GM23338 (cell line): Measurements from ENCODE around the gene CHCHD10. TPM values are rescaled to one million over a fixed set of nuclear protein-coding genes. Genes with fewer than 3 reads are reported as not detected.

Source experiments
- ATAC-seq: fragments of 200-7000 bp; cut with Tn5 transposase; 3 replicates; pipeline ENCODE4 v1.9.1; 2020
- DNase-seq: peaks from one replicate; pipeline ENCODE4 v3.0.0-alpha.2; 2015; ENCODE audit warnings: low spot score
- H2AFZ ChIP-seq: fragments of 200-600 bp; sonication (generic); 2 replicates; pipeline ENCODE4 v1.8.0; 2016; ENCODE audit warnings: antibody characterized with exemption, mild to moderate bottlenecking, moderate library complexity
- H3F3A ChIP-seq: fragments of 200-600 bp; sonication (generic); replicated peaks from 2 replicates; pipeline ENCODE4 v1.8.0; 2017; ENCODE audit warnings: antibody characterized with exemption, mixed run types, low read depth
- H3K27ac ChIP-seq: fragments of 200-600 bp; sonication (generic); 2 replicates; pipeline ENCODE4 v1.6.1; 2016; ENCODE audit warnings: low read depth
- H3K27me3 ChIP-seq: fragments of 200-600 bp; sonication (generic); 2 replicates; pipeline ENCODE4 v1.8.0; 2016; ENCODE audit warnings: mild to moderate bottlenecking, mixed run types, moderate library complexity; ENCODE audit not compliant: insufficient read depth
- H3K36me3 ChIP-seq: fragments of 200-600 bp; sonication (generic); 2 replicates; pipeline ENCODE4 v1.8.0; 2016; ENCODE audit warnings: mild to moderate bottlenecking; ENCODE audit not compliant: insufficient read depth
- H3K4me1 ChIP-seq: fragments of 200-600 bp; sonication (generic); 2 replicates; pipeline ENCODE4 v1.8.0; 2016; ENCODE audit warnings: mild to moderate bottlenecking, moderate library complexity; ENCODE audit not compliant: insufficient read depth
- H3K4me2 ChIP-seq: fragments of 200-600 bp; sonication (generic); 2 replicates; pipeline ENCODE4 v1.7.1; 2017; ENCODE audit warnings: mixed run types
- H3K4me3 ChIP-seq: fragments of 200-600 bp; sonication (generic); 2 replicates; pipeline ENCODE4 v1.6.1; 2016; ENCODE audit warnings: mixed run types
- H3K79me2 ChIP-seq: fragments of 200-600 bp; sonication (generic); replicated peaks from 2 replicates; pipeline ENCODE4 v1.8.0; 2017; ENCODE audit warnings: mild to moderate bottlenecking; ENCODE audit not compliant: insufficient read depth
- H3K9me2 ChIP-seq: fragments of 200-600 bp; sonication (generic); 2 replicates; pipeline ENCODE4 v1.8.0; 2017; ENCODE audit not compliant: insufficient read depth
- H4K20me1 ChIP-seq: fragments of 200-600 bp; sonication (generic); replicated peaks from 2 replicates; pipeline ENCODE4 v1.8.0; 2017; ENCODE audit warnings: mild to moderate bottlenecking; ENCODE audit not compliant: insufficient read depth
- H3K27ac Mint-ChIP-seq: 2 replicates; pipeline ENCODE4 v1.8.0; 2020; ENCODE audit warnings: inconsistent platforms, mild to moderate bottlenecking, moderate library complexity, mixed read lengths
- H3K27me3 Mint-ChIP-seq: 3 replicates; pipeline ENCODE4 v1.8.0; 2022; ENCODE audit warnings: low read depth, mild to moderate bottlenecking, moderate library complexity, mixed read lengths, inconsistent platforms; ENCODE audit not compliant: insufficient read depth, poor library complexity
- H3K36me3 Mint-ChIP-seq: 3 replicates; pipeline ENCODE4 v1.8.0; 2021; ENCODE audit warnings: low read depth, mild to moderate bottlenecking, inconsistent platforms, moderate library complexity, mixed read lengths
- H3K4me1 Mint-ChIP-seq: 3 replicates; pipeline ENCODE4 v1.8.0; 2020; ENCODE audit warnings: mild to moderate bottlenecking, inconsistent platforms, mixed read lengths
- H3K4me3 Mint-ChIP-seq: 3 replicates; pipeline ENCODE4 v1.8.0; 2021; ENCODE audit warnings: moderate library complexity, mild to moderate bottlenecking, inconsistent platforms, mixed read lengths
- H3K9me3 Mint-ChIP-seq: 3 replicates; pipeline ENCODE4 v1.8.0; 2020; ENCODE audit warnings: moderate library complexity, mild to moderate bottlenecking, inconsistent platforms, mixed read lengths
- CREB1 ChIP-seq: fragments of 250-450 bp; sonication (Bioruptor Pico); IDR thresholded peaks from 2 replicates; pipeline ENCODE4 v1.5.0; 2020; ENCODE audit warnings: low read depth, mild to moderate bottlenecking, moderate library complexity
- ETS1 ChIP-seq: IDR thresholded peaks from 2 replicates; pipeline ENCODE4 v1.6.1; 2016; ENCODE audit warnings: antibody characterized with exemption
- POLR2AphosphoS5 ChIP-seq: IDR thresholded peaks from 2 replicates; pipeline ENCODE4 v1.6.1; 2016; ENCODE audit warnings: antibody characterized with exemption, low read depth
- ZNF114 ChIP-seq: fragments of 250-450 bp; sonication (Bioruptor Pico); IDR thresholded peaks from 2 replicates; pipeline ENCODE4 v1.5.0; 2020; ENCODE audit warnings: mild to moderate bottlenecking, moderate library complexity
- ZNF331 ChIP-seq: fragments of 250-450 bp; sonication (Bioruptor Pico); IDR thresholded peaks from 2 replicates; pipeline ENCODE4 v1.5.0; 2020; ENCODE audit warnings: low read depth, mild to moderate bottlenecking, moderate library complexity
- ZNF462 ChIP-seq: fragments of 250-450 bp; sonication (Bioruptor Pico); IDR thresholded peaks from 2 replicates; pipeline ENCODE4 v1.5.0; 2020; ENCODE audit warnings: mild to moderate bottlenecking, moderate library complexity
- polyA plus RNA-seq: library from polyadenylated mRNA; unstranded; fragments of >200 nt; fragmentation: Nextera tagmentation; extraction: Ambion mirVana; gene quantifications from 2 replicates; pipeline ENCODE4 v1.2.1, GENCODE V29; 2016
- total RNA-seq: library from RNA; depleted of rRNA; stranded (reverse); fragments of >200 nt; shearing (Covaris generic); gene quantifications from 2 replicates; pipeline ENCODE4 v1.2.3, GENCODE V29; 2014
- TF ChIP-seq, protein P1 (sequence below): IDR thresholded peaks from one replicate; pipeline ENCODE4 v1.6.1; 2018; ENCODE audit warnings: antibody characterized with exemption; ENCODE audit not compliant: unreplicated experiment

CHCHD10 gene
- total and polyA plus RNA-seq, 2 experiments from 2014 or later: 11.4 to 101 TPM

DNA sequence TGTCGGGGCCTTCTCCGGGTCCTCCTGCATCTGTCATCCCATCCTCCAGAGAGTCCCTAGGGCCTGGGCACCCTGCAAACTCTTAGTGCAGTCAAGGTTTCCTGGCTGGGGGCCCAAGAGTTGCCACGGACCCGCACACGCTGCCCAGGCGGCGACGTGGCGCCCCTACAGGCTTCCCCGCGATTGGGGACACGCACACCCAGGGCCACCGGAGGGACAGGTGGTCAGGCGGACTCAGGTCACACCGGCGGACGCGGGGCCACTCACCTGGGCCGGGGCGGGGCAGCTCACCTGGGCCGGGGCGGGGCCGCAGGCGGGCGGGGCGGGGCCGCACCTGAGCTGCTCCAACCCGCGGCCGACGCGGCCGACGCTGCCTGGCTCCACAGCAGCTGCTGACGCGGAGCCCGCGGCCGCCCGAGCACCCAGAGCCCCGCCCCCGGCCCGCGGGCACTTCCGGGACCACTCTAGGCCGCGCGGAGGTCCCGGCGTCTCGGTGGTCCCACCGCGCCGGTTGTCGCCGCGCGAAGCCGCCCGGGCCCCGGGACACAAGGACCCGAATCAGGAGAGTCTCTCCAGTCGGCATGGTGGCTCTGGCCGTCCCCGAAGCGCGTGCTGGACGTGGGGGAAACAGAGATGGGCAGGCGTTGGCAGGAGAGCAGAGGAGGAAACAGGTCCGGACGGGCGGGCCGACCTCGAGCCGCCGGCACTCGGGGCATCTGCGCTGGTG is 16.9 kb downstream of the CHCHD10 start, which contains the start of gene ZNF70:
TSS of gene ZNF70 (minus strand) at position 399 of the 727 bp plus-strand sequence. CDS start 5,972 bp downstream, outside the sequence.
- Histone ChIP-seq H3F3A (0 out of 2 replicates have a peak, but pooled peaks cover 5% of the 10 kb centered on the region), H3K4me1 (peaks cover 10% of the 10 kb centered on the region), H3K4me2 (peak within 1 kb of the TSS; percentile 95), H3K9me2 (no peaks in the 10 kb centered on the region), H4K20me1 (no peaks in the 10 kb centered on the region), H3K4me3 (peak within 1 kb of the TSS; percentile 91), H3K79me2 (no peaks in the 10 kb centered on the region; the same call in 1 of the 2 replicates), H3K27me3 (no peaks in the 10 kb centered on the region), H3K36me3 (no peaks in the 10 kb centered on the region), H2AFZ (peak within 1 kb of the TSS; percentile 96), H3K27ac (peak within 1 kb of the TSS; percentile 90)
- ATAC-seq (peak; percentile 90), DNase-seq (peak; percentile 96)
- Mint-ChIP-seq H3K4me1 (peaks cover 28% of the 10 kb centered on the region), H3K27me3 (peaks cover 18% of the 10 kb centered on the region), H3K9me3 (no peaks in the 10 kb centered on the region), H3K27ac (peak within 1 kb of the TSS; percentile 86), H3K36me3 (peaks cover 2% of the 10 kb centered on the region; the same call in 1 of the 3 replicates), H3K4me3 (peak within 1 kb of the TSS; percentile 82)
- TF ChIP-seq POLR2AphosphoS5 (peak; percentile 77), CREB1 (CRISPR knock-in tag) (peak; percentile 78), ZNF331 (no peak)

DNA sequence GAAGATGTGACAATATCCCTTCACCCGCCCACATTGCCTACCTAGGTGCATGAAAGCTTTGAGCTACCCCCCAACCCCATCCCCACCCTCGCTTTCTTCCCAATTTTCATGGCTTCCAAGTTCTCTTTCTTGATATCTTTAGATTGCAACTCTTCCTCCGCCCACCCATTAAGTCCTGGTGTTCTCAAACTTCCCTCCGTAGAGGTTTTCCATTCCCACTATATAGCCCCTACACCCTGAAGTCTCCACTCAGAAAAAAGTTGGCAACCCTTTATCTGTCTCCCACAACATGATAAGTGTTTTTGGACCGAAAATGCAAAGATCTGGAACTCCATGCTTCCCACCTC is 17.4 kb downstream of the CHCHD10 start:
- peaks cover 10% of the 10 kb centered on the region for H3K4me1 ChIP-seq
- H3K4me1 Mint-ChIP-seq: peaks cover 29% of the 10 kb centered on the region
- H3K9me3 Mint-ChIP-seq: no peaks in the 10 kb centered on the region
- no peak for ATAC-seq
- no peak overlapping the region for H3K27ac ChIP-seq
- peak overlapping the region; percentile 96 for H2AFZ ChIP-seq
- H3F3A ChIP-seq: 0 out of 2 replicates have a peak, but pooled peaks cover 5% of the 10 kb centered on the region
- TF ChIP-seq POLR2AphosphoS5: no peak
- TF ChIP-seq ZNF114 (CRISPR knock-in tag): no peak
- TF ChIP-seq, protein P1, sequence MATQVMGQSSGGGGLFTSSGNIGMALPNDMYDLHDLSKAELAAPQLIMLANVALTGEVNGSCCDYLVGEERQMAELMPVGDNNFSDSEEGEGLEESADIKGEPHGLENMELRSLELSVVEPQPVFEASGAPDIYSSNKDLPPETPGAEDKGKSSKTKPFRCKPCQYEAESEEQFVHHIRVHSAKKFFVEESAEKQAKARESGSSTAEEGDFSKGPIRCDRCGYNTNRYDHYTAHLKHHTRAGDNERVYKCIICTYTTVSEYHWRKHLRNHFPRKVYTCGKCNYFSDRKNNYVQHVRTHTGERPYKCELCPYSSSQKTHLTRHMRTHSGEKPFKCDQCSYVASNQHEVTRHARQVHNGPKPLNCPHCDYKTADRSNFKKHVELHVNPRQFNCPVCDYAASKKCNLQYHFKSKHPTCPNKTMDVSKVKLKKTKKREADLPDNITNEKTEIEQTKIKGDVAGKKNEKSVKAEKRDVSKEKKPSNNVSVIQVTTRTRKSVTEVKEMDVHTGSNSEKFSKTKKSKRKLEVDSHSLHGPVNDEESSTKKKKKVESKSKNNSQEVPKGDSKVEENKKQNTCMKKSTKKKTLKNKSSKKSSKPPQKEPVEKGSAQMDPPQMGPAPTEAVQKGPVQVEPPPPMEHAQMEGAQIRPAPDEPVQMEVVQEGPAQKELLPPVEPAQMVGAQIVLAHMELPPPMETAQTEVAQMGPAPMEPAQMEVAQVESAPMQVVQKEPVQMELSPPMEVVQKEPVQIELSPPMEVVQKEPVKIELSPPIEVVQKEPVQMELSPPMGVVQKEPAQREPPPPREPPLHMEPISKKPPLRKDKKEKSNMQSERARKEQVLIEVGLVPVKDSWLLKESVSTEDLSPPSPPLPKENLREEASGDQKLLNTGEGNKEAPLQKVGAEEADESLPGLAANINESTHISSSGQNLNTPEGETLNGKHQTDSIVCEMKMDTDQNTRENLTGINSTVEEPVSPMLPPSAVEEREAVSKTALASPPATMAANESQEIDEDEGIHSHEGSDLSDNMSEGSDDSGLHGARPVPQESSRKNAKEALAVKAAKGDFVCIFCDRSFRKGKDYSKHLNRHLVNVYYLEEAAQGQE: no peak
- TF ChIP-seq ETS1: no peak
- TF ChIP-seq ZNF462 (CRISPR knock-in tag): no peak
- no peaks in the 10 kb centered on the region for H3K9me2 ChIP-seq
- no peaks in the 10 kb centered on the region for H4K20me1 ChIP-seq
- H3K27me3 Mint-ChIP-seq: peaks cover 20% of the 10 kb centered on the region
- peaks cover 3% of the 10 kb centered on the region; the same call in 1 of the 3 replicates for H3K36me3 Mint-ChIP-seq
- H3K36me3 ChIP-seq: no peaks in the 10 kb centered on the region
- no peak for DNase-seq
- H3K4me3 Mint-ChIP-seq: peak overlapping the region; percentile 80
- H3K4me3 ChIP-seq: peak overlapping the region; percentile 91
- H3K4me2 ChIP-seq: peak overlapping the region; percentile 95
- H3K27ac Mint-ChIP-seq: 0 out of 2 replicates have a peak overlapping the region, but pooled peaks have one; percentile 17
- H3K27me3 ChIP-seq: no peaks in the 10 kb centered on the region
- H3K79me2 ChIP-seq: no peaks in the 10 kb centered on the region; the same call in 1 of the 2 replicates
